ENCODE data around the gene ADAMTSL1. TPM values are rescaled to one million over a fixed set of nuclear protein-coding genes. Genes with fewer than 3 reads are reported as not detected.

Gene ADAMTSL1
- total RNA-seq, 2 donors from 2014 or later: 3.4 to 3.8 TPM

- H3K27me3 ChIP-seq: no peaks in the 10 kb centered on the region
- H3K36me3 ChIP-seq: no peaks in the 10 kb centered on the region
- TF ChIP-seq CTCF (IDR thresholded peaks at IDR 0.05): no peak
- peaks cover 0 to 18% of the 10 kb centered on the region in 2 donors for H3K4me1 ChIP-seq
- no peak overlapping the region for H3K27ac ChIP-seq
- no peak for DNase-seq (ENCODE audit: low spot score)
- H3K4me3 ChIP-seq: no peak overlapping the region
- no peaks in the 10 kb centered on the region for H3K9me3 ChIP-seq
Measured at GRCh38 chr9:18608371-18608770, 134.4 kb downstream of the ADAMTSL1 start.

- no peaks in the 10 kb centered on the region for H3K9me3 ChIP-seq
- H3K4me3 ChIP-seq: no peak overlapping the region
- TF ChIP-seq CTCF (IDR thresholded peaks at IDR 0.05): no peak
- no peaks in the 10 kb centered on the region for H3K27me3 ChIP-seq
- no peak overlapping the region for H3K27ac ChIP-seq
- H3K4me1 ChIP-seq: peaks cover 0 to 10% of the 10 kb centered on the region in 2 donors
- no peaks in the 10 kb centered on the region for H3K36me3 ChIP-seq
- no peak for DNase-seq (ENCODE audit: low spot score)
Measured at GRCh38 chr9:18610956-18611355, 137.0 kb downstream of the ADAMTSL1 start.

- Histone ChIP-seq H3K36me3 (no peaks in the 10 kb centered on the region), H3K9me3 (no peaks in the 10 kb centered on the region), H3K4me1 (no peaks in the 10 kb centered on the region), H3K27ac (no peak overlapping the region), H3K27me3 (no peaks in the 10 kb centered on the region), H3K4me3 (no peak overlapping the region)
- no peak for TF ChIP-seq CTCF (IDR thresholded peaks at IDR 0.05)
- DNase-seq (ENCODE audit: low spot score): no peak
Measured at GRCh38 chr9:18611971-18612370, 138.0 kb downstream of the ADAMTSL1 start.

GRCh38 chr9:18614116-18614515 is 140.2 kb downstream of the ADAMTSL1 start:
- Histone ChIP-seq H3K27ac (no peak overlapping the region), H3K36me3 (no peaks in the 10 kb centered on the region), H3K4me1 (no peaks in the 10 kb centered on the region), H3K9me3 (no peaks in the 10 kb centered on the region), H3K4me3 (no peak overlapping the region), H3K27me3 (no peaks in the 10 kb centered on the region)
- TF ChIP-seq CTCF (IDR thresholded peaks at IDR 0.05): no peak
- no peak for DNase-seq (ENCODE audit: low spot score)

- no peak overlapping the region for H3K27ac ChIP-seq
- H3K4me3 ChIP-seq: no peak overlapping the region
- H3K9me3 ChIP-seq: no peaks in the 10 kb centered on the region
- no peaks in the 10 kb centered on the region for H3K4me1 ChIP-seq
- no peaks in the 10 kb centered on the region for H3K36me3 ChIP-seq
- no peak for DNase-seq (ENCODE audit: low spot score)
- no peaks in the 10 kb centered on the region for H3K27me3 ChIP-seq
- TF ChIP-seq CTCF (IDR thresholded peaks at IDR 0.05): no peak
Measured at GRCh38 chr9:18614651-18615050, 140.7 kb downstream of the ADAMTSL1 start.

GRCh38 chr9:18616976-18617375 is 143.0 kb downstream of the ADAMTSL1 start:
- TF ChIP-seq CTCF (IDR thresholded peaks at IDR 0.05): no peak
- H3K36me3 ChIP-seq: no peaks in the 10 kb centered on the region
- no peaks in the 10 kb centered on the region for H3K9me3 ChIP-seq
- H3K4me3 ChIP-seq: no peak overlapping the region
- H3K27ac ChIP-seq: no peak overlapping the region
- no peaks in the 10 kb centered on the region for H3K4me1 ChIP-seq
- no peaks in the 10 kb centered on the region for H3K27me3 ChIP-seq
- DNase-seq (ENCODE audit: low spot score): no peak

Data from right atrium auricular region (tissue), 2 donors.